Renal cortical epithelial cell (primary cell): ENCODE results near the gene CBLB. TPM values are rescaled to one million over a fixed set of nuclear protein-coding genes. Genes with fewer than 3 reads are reported as not detected.

Experiments used
- DNase-seq: peaks from one replicate; pipeline ENCODE4 v3.0.0-alpha.2; 2011; ENCODE audit warnings: low read depth
- total RNA-seq: library from RNA; depleted of rRNA; stranded (reverse); fragments of >200 nt; gene quantifications from 2 replicates; pipeline ENCODE4 v1.2.3, GENCODE V29; 2014

The CBLB gene
- total RNA-seq, 1 donor from 2014 or later = 94.7 TPM

- DNase-seq = no peak
Measured at GRCh38 chr3:105691633-105692032, 177.2 kb downstream of the CBLB start.

GRCh38 chr3:105691053-105691452 lies 177.8 kb downstream of the CBLB start:
- no peak for DNase-seq

- DNase-seq = peak; percentile 20
Measured at GRCh38 chr3:105688821-105689220, 180.0 kb downstream of the CBLB start.

GRCh38 chr3:105686278-105686897 lies 182.4 kb downstream of the CBLB start:
- peak; percentile 50 for DNase-seq

- no peak for DNase-seq
Measured at GRCh38 chr3:105679951-105680350, 188.9 kb downstream of the CBLB start.

GRCh38 chr3:105678017-105678416 lies 190.8 kb downstream of the CBLB start:
- no peak for DNase-seq

- DNase-seq = no peak
Measured at GRCh38 chr3:105676621-105677300, 192.1 kb downstream of the CBLB start.

GRCh38 chr3:105674437-105675065 lies 194.3 kb downstream of the CBLB start:
- no peak for DNase-seq

- DNase-seq = no peak
Measured at GRCh38 chr3:105672996-105673395, 195.8 kb downstream of the CBLB start.

GRCh38 chr3:105662306-105662705 lies 206.5 kb downstream of the CBLB start:
- DNase-seq = no peak

- no peak for DNase-seq
Measured at GRCh38 chr3:105661461-105661860, 207.4 kb downstream of the CBLB start.

GRCh38 chr3:105656651-105657504 lies 211.9 kb downstream of the CBLB start:
- DNase-seq = no peak

GRCh38 chr3:105653868-105654267 lies 214.9 kb downstream of the CBLB start:
- peak; percentile 7 for DNase-seq

- no peak for DNase-seq
Measured at GRCh38 chr3:105653166-105653565, 215.6 kb downstream of the CBLB start.

GRCh38 chr3:105649480-105649879 lies 219.3 kb downstream of the CBLB start:
- DNase-seq = no peak

- DNase-seq = peak; percentile 95
Measured at GRCh38 chr3:105647047-105647446, 221.8 kb downstream of the CBLB start.

- DNase-seq = no peak
Measured at GRCh38 chr3:105639131-105639530, 229.7 kb downstream of the CBLB start.

GRCh38 chr3:105634708-105635107 lies 234.1 kb downstream of the CBLB start:
- DNase-seq = no peak

GRCh38 chr3:105629718-105630117 lies 239.1 kb downstream of the CBLB start:
- no peak for DNase-seq

GRCh38 chr3:105626739-105627138 lies 242.1 kb downstream of the CBLB start:
- DNase-seq = no peak

GRCh38 chr3:105622169-105622568 lies 246.6 kb downstream of the CBLB start:
- DNase-seq = no peak

- DNase-seq = no peak
Measured at GRCh38 chr3:105620236-105620635, 248.6 kb downstream of the CBLB start.
